ENCODE results near the gene GALNT14.

The GALNT14 gene

DNA sequence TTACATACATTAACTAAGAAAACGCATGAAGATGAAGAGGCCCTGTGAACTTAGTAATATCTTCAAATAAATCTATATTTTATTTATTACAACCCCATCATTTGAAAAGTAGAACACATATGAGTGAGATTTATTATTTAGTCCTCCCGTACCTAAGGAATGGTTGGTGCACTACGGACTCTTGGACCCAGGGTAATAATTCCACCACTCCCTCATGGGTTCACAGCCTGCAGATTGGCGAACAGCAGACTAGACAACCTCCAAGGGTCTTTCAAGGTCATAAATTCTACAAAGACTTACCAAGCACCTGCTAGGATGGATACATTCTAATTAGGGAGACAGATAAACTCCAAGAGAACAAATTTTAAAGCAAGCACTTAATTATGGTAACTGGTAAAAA is 51.6 kb downstream of the GALNT14 start:
- no peak for DNase-seq (ENCODE audit: low read depth in 2 of 2)

DNA sequence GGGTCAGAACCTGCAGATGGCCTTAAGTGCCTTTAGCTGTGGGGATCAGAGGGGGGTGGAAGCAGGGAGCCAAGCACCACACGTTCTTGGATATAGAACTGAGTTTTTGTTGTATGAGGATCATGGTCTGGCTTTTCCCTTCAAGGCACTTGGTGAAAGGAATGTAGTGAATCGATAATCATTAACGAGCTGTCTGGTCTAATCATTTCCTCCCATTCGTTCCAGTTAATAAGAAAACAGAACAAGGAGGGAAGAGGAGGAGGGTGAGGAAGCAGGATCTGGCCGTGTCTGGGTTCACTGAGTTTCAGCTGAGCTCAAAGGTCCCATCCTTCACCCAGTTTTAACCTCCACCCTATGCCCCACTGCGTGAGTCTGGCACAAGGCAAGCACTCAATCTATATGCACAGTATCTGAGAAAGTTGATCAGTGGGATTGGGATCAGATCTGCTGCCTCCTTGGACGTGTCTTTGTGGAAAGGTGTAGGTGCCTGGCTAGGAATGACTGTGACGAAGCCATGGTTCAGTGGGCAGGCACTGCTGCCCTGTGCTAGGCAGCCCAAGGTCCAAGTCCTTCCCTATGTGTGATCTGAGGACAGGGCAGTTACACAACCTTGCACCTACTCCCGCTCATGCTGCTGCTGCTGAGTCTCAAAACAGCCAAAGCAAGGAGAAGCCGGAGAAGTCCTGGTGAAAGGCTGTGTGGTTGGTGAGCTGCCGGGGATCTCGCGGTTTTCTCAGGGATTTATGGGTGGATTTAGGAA is 54.8 kb downstream of the GALNT14 start:
- no peak for DNase-seq (ENCODE audit: low read depth in 2 of 2)

DNA sequence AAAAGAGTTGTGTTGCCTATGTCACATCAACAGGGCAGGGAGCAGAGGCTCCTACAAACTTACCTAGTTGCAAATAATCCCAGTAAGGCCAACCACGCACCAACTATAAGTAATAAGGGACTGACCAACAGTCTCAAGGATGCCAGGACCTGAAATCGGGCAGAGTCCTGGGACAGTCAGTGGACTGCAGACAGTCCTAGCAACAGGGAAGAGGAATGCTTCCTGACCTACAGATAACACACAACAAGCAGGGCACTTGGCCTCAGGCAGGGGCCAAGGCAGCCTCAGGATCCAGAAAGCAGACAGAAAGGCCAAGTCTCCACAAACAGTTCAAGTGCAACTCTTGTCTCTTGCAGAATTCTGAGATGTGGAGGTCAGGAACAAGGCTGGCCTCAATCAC is 56.2 kb downstream of the GALNT14 start:
- DNase-seq (ENCODE audit: low read depth in 2 of 2): no peak

DNA sequence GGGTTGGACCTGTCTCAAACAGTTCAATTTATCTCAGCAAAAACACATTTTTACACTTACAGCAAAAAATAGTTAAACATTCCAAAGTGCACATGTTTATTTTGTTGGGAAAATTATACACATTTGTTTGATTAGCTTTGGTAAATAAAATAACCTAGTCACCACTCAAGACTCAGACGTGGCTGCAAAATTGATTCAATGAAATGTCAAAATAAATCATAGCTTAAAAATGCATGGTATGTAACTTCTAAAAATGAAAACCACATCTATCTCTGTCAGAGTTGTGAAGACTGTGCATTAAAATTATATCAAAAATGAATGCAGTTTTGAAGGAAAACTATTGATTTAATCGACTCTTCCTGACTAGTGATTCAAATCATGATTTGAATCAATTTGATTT is 56.7 kb downstream of the GALNT14 start:
- DNase-seq (ENCODE audit: low read depth in 2 of 2): no peak

DNA sequence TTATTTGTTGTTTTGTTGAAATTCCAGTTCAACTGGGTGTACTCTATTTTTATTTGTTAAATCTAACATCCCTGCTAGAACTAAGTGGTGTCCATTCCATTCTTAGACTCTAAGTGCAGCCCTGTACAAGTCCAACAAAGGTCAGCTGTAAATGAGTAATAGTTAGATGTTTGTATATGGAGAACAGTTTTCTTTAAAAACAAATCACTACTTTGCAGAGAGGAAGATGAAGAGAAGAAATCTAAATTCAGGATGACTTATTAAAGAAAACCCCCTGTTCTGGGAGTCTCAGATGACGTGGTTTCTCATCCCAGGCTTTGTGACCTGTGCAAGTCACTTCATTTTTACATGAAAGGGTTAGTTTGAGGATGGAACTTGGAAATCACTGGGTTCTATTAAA is 57.9 kb downstream of the GALNT14 start:
- no peak for DNase-seq (ENCODE audit: low read depth in 2 of 2)

DNA sequence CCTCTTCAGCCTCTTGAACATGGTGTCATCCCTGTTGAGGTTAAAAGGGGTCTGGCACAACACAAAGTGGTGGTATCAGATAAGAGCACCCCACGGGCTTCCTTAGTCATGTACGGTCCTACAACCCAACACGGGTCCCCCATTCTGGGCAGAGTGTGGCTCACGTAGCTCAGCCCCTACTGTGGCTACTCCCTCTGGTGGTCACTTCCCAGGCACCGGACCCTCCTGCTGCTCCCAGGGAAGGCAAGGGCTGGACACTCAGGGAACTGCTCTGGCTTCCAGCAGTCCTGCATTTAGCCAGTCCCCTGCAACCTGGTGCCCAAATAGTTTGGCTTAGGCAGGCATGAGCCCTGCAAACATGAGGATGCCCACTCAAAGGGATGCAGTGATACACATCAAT is 58.6 kb downstream of the GALNT14 start:
- DNase-seq (ENCODE audit: low read depth in 2 of 2): no peak

DNA sequence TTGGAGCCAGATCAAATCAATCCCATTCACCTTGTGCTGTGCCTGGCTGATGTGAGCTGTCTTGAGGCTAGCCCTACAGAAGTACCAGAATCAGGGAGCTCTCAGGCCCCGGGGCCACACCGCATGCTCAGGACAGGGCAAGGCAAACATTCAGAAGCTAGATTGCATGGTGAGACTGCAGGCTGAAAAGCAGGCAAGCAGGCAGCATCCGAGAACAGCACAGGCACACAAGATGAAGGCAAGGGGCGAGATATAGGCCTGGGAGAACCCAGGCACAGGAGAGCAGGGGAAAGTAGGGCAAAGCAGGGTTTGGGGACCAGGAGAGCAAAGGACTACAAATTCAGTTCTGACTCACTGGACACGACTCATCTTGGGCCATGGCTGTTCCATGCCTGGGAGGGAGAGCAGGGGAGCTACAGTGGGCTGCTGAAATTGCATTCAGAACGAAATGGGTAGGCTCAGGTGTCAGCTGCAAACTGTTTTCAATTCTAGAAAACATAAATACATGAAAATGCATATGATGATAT is 59.6 kb downstream of the GALNT14 start:
- DNase-seq (ENCODE audit: low read depth in 2 of 2): no peak

DNA sequence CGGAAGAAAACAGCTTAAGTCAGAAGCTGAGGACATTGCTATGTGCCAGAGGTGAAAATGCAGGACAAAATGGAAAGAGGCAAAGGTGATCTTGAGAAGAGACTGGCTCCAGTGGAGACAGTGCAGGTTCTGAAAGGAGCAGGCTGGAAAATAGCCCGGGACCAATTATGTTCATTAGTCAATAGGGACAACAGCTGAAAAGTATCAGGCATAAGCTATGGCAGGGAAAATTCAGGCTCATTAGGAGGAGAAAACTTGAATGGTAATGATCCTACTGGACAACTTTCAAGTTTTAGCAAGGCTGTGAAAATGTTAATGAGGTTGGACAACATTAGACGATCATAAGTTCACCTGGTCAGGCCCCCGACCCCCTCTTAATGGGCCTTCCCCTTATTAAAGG is 60.2 kb downstream of the GALNT14 start:
- no peak for DNase-seq (ENCODE audit: low read depth in 2 of 2)

DNA sequence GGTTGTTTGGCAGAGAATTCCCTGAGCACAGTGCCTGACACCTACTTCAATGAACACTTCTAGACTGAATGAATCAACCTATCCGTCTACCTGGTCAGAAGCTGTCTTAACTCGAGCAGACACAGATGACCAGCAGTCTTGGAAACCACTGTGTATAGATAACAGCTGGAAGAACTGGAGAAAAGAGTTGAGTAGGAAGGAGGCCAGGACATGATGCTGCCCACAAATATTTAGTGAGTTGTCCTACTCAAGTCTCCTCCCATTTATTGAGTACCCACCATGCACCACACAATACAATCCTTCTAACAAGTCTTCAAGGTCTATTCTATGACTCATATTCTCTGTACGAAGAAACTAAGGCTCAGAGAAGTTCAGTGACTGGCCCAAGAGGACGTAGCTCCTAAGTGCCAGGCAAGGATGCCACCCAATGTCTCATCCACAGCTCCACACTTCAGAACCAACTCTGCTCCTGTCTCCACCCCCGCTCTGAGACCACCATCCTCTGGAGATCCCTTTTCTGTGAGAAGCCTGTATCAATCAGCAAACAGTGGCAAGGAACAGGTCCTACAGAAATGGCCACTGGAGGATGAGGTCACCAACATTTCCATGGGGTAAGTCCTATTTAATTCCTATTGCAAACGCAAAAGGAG is 62.2 kb downstream of the GALNT14 start:
- no peak for DNase-seq (ENCODE audit: low read depth in 2 of 2)

DNA sequence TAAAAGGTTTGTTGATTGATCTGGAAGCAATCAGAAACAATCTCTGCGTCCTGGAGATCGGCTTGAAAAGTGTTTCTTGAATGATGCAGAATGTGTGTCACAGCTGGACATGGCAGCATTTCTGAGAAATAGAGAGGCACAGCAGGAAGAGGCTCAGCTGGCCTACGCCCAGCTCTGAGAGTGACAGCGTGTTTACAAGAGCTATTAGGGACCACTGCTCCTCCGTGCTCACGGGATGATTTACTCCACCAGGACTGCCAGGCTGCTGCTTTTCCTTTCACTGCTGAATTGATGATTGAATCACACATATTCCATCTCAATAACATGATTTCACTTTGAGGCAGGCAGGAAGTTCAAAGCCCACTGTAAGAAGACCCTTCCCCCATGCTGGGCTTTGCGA is 62.8 kb downstream of the GALNT14 start:
- DNase-seq (ENCODE audit: low read depth in 2 of 2): no peak

DNA sequence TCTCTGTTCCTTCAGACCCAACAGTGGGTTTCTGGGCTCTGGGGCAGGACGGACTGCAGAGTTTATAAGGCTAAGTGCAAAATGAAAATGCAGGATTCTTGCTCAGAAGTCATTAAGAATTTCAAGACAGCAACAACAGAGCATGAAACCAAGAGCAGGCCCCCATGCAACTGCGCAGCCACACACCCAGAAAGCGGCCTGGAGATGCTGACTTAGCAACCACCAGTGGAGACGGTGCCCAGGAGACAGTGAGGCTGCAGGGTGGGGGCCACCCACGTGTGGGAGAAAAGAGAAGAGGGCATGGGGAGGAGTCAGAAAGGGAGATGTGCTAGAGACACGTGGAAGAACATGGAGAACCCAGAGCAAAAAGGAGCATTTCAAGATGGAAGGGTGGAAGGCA is 66.5 kb downstream of the GALNT14 start:
- DNase-seq (ENCODE audit: low read depth in 2 of 2): no peak

DNA sequence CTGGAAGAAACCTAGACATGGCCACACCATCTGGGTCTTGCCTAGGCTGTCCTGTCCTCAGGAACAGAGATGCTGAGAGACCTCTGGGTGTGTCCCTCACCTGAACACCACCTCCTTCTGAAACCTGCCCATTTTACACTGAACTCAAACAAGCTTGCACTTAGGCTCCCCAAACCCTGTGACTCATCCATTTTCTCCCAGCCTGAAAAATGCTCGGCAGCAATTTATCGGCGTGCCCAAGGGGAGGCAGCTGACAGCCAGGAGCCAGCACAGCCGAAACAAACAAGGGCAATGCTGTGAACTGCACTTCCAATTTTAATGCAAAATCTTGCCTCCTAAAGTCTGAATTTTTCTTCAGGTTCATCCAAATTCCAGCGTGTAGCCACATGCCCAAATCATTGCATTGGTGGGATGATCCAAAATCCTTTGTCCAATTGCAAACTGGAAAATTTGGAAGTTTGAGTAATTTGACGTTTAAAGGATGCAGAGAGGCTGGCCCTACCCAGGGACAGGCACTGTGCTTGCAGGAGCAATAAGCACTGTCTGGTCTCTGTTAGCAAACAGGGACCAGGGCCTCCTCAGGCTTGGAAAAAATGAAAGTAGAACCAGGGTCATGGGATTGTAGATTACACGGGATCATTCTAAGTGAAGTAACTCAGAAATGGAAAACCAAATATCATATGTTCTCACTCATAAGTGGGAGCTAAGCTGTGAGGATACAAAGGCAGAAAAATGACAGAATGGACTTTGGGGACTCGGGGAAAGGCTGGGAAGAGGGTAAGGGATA is 67.7 kb downstream of the GALNT14 start:
- DNase-seq (ENCODE audit: low read depth in 2 of 2): no peak

DNA sequence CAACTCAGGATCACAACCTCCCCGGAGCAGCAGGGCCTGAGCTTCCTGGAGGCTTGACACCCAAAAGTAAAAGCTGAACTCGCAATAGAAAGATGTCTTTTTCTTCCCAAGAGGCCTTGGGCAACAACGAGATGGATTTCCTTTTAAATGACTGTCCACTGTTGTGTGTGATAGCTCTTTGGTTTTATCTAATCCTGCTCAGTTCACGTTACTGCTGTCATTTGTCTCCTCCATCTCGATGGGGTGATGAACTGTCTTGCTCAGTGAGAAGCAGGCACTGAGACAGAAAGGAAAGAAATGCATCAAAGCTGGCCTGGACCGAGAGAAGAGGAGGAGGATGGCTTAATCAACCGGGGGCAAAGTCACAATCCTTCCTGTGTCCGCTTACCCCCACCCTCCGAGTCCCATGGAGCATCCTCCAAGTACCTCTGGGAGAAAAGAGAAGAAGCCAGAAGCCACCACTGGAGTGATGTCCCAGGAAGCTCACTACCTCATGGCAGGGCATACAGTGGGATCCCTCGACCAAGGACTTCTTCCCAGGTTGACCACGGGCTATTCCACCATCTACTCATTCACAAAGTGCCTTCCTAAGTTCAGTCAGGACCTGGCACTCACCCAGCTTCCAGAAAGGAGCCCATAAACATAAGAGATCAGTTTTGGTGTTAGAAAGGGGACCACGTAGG is 68.5 kb downstream of the GALNT14 start:
- no peak for DNase-seq (ENCODE audit: low read depth in 2 of 2)

DNA sequence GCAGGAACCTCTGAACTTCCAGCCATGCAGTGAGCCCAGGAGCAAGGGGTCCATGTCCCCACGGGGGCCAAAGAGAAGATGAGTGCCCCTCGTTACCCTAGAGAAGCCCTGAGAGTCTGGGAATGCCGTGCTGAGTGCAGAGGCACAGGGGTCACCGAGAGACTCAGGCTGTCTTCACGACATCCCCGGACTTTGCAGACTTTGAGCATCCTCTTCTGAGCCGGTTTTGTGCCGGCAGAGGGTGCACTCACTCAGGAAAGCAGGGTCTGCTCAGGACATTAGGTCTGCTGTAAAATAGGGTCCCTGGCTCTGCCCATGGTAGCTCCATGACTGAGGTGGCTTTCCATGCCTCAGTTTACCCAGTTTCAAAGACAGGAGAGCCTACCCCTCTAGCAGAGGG is 71.0 kb downstream of the GALNT14 start:
- no peak for DNase-seq (ENCODE audit: low read depth in 2 of 2)

DNA sequence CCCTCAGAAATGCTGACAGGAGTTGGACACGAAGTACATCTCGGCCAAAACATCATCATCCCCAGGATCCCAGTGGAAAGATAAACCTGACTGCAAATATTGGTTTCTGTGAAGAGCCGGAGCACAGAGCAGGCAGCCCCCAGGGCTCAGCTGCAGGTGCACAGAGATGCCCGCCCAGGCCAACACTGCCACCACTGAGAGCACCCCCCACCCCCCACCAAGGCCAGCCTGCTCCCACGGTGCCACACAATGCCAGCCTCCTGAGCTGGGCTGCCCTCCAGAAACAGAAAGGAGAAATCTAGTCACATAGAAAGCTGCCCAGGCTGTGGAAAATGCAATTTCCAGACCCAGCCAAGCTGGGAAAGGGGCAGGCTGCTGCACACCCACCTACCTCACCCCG is 71.7 kb downstream of the GALNT14 start:
- DNase-seq (ENCODE audit: low read depth in 2 of 2): no peak

DNA sequence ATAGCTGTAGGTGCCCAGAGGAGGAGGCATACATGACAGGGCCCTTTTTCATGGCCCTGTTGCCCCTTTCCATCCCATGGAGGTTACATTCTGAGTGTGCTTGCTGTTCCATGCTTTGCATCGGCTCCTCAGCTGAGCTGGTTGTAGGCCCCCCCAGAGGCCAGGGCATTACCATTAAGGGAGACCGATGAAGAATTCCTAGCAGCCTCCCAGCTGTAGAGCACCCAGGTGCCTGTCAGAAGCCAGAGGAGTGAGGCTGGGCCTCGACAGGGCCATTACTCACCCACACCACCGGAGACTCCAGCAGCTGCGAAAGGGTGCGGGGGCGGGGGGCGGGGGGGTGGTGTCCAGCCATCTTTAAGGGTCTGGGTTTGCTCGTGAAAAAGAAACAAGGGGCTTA is 72.2 kb downstream of the GALNT14 start:
- no peak for DNase-seq (ENCODE audit: low read depth in 2 of 2)

DNA sequence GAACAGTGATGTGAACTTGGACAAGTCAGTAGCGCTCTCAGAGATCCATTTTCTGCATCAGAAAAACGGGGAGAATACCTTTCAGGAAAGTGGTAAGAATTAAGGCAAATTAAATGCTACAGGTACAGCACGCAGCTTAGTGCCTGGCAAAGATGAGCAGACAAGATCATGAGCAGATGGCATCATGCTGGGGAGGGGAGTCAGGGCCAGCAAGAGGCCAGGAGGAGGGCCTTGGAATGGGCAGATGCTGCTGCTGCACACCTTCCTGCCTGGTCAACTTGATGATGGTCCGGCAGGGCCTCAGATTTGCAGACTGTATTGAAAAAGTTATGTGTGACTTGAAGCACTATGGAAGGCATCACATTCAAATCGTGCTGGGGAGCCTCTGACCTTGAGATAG is 72.9 kb downstream of the GALNT14 start:
- DNase-seq (ENCODE audit: low read depth in 2 of 2): no peak

DNA sequence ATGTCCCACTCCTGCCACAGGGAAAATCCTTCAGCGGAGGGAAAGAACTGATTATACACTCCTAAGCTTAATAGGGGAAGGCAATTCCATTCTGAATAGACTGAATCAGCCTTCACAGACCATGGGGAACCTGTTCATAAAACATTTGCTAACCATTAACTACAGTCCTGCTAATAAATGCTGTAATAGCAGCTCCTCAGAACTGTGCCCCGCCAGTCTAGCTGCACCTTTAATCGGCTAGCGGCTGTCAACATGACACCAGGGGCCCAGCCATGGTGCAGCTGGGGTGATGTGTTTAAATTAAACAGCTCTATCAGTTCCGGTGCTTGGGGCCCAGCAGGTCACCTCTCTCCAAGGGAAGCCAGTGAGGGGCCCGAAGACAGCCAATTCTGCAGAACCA is 77.8 kb downstream of the GALNT14 start:
- DNase-seq (ENCODE audit: low read depth in 2 of 2): no peak

DNA sequence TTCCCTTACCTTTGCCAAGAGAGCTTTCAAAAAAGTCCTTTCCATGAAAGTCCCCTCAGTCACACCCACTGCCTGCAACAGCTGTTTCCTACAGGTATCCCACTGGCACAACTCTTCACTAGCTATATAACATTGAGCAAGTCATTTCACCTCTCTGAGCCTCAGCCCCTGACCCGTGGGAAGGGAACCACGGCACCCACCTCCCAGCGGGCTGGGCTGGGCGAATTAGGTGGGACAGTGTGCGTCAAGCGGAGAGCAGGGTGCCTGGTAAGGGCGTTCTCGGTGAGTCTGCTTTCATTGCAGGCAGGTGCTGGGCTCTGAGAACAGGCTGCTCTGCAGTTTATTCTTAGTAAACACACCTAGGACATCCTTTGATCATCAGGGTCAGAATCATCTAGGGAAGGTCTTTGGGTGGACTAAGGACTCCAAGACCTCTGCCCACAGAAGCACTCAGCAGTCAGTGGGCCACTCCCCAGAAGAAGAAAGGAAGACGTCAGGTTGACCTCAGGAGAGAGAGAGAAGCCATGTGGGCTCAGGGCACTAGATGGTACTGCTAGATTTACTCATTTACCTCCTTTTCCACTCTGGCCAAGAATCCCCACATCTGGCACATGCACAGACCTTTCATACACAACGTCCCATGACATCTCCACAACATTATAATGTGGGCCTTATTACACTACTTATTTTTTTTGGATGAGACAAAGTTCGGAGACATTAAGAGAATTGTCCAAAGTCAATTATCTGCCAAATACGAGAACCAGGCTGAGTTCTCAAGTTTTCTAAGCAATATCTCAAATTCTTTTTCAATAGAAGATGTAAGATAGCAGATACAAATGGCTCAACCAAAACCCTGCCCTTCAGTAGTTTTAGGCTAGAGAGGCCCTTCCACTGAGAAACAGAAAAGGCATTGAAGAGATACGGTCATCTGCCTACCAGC is 79.9 kb downstream of the GALNT14 start:
- DNase-seq (ENCODE audit: low read depth in 2 of 2): no peak

DNA sequence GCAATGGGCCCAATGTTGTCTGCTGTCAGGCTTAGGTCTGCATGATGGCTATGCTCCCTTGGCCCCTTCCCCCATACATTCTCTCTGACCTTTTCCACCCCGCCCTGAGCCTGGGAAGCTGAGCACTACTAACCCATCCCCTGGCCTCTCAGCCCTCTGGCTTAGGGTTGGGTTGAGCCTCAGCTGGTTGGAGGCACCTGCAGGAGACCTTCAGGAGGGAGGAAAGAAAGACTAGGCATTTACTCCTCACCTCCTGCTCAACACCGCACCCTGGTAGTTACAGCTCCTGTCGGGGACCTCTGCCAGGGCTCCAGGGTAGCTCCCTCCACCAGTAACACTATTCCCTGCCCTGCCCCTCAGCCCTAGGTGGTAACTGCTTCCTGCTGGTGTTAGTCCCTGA is 80.5 kb downstream of the GALNT14 start:
- no peak for DNase-seq (ENCODE audit: low read depth in 2 of 2)

DNA sequence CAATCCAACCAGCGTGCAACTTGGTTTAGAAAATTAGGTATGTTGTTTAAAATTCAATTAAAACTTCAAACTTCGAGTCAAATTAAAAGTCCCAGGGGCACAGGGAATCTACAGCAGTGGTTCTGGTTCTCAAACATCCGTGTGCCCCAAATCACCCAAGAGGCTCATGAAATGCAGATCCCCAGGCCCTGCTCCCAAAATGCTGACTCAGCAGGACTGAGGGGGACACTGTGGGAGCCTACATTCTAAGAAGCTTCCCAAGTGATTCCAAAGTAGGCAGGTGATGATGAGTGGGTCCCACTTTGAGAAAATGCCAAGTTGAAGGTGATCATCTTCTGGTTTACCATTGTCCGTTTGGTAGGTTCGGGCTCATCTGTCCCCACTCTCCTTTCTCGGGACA is 82.3 kb downstream of the GALNT14 start:
- no peak for DNase-seq (ENCODE audit: low read depth in 2 of 2)

Data from fibroblast of skin of left biceps (primary cell).